HUES6 (cell line): ENCODE data around the gene BCAS3.
"Not testable (repeated sequence)": the region's sequence is repeated elsewhere in the genome, so short reads cannot be mapped to it uniquely, and the experiment has no call there.

Experiments used
- H3K27ac ChIP-seq: 2 replicates; pipeline ENCODE4 v1.7.0; 2013; ENCODE audit warnings: low read depth, mild to moderate bottlenecking, low read length, inconsistent platforms
- H3K27me3 ChIP-seq: 2 replicates; pipeline ENCODE4 v1.6.1; 2013; ENCODE audit warnings: low read length; ENCODE audit not compliant: control insufficient read depth, insufficient read depth
- H3K36me3 ChIP-seq: 2 replicates; pipeline ENCODE4 v1.6.1; 2013; ENCODE audit warnings: low read length; ENCODE audit not compliant: control insufficient read depth, insufficient read depth
- H3K4me1 ChIP-seq: 2 replicates; pipeline ENCODE4 v1.6.1; 2013; ENCODE audit warnings: low read length; ENCODE audit not compliant: control insufficient read depth, insufficient read depth
- H3K4me3 ChIP-seq: 2 replicates; pipeline ENCODE4 v1.5.1; 2013; ENCODE audit warnings: low read depth, low read length
- H3K9ac ChIP-seq: one replicate; pipeline ENCODE4 v1.6.1; 2013; ENCODE audit warnings: mild to moderate bottlenecking, low read length
- H3K9me3 ChIP-seq: 2 replicates; pipeline ENCODE4 v1.6.1; 2013; ENCODE audit warnings: low read depth, low read length; ENCODE audit not compliant: control insufficient read depth, insufficient read depth

Gene BCAS3

DNA sequence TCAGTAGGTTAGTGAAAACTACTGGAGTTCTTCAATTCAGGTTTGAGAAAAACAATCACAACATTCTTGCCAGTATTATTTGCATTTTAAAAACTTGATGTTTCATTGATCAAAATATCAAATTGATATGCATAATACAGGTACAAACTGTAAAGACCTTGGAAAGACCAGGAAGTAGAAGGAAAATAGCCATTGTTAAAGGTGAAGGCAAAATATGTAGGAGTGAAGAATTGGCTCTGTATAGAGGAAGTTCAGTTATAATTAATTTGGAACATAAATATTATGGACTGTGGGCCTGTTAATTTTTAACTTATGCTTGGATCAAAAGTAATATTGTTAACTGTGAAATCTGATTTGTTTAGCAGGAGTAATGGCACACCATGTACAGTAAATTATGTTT lies 112.6 kb downstream of the BCAS3 start:
- H3K4me1 ChIP-seq, result no peaks in the 10 kb centered on the region
- H3K9me3 ChIP-seq, result no peaks in the 10 kb centered on the region
- H3K4me3 ChIP-seq, result no peak overlapping the region
- H3K27me3 ChIP-seq, result no peaks in the 10 kb centered on the region
- no peak overlapping the region for H3K9ac ChIP-seq
- H3K27ac ChIP-seq, result no peak overlapping the region
- H3K36me3 ChIP-seq, result no peaks in the 10 kb centered on the region

GRCh38 chr17:60792250-60792898 lies 114.7 kb downstream of the BCAS3 start:
- Histone ChIP-seq H3K27ac (no peak overlapping the region), H3K27me3 (no peaks in the 10 kb centered on the region), H3K9ac (no peak overlapping the region), H3K9me3 (no peaks in the 10 kb centered on the region), H3K36me3 (no peaks in the 10 kb centered on the region), H3K4me1 (no peaks in the 10 kb centered on the region), H3K4me3 (no peak overlapping the region)

- H3K4me1 ChIP-seq, result no peaks in the 10 kb centered on the region
- no peaks in the 10 kb centered on the region for H3K36me3 ChIP-seq
- no peaks in the 10 kb centered on the region for H3K9me3 ChIP-seq
- no peaks in the 10 kb centered on the region for H3K27me3 ChIP-seq
- H3K27ac ChIP-seq, result no peak overlapping the region
- H3K4me3 ChIP-seq, result no peak overlapping the region
- H3K9ac ChIP-seq, result no peak overlapping the region
These were observed 120.9 kb downstream of the BCAS3 start for GRCh38 chr17:60798576-60798975.

DNA sequence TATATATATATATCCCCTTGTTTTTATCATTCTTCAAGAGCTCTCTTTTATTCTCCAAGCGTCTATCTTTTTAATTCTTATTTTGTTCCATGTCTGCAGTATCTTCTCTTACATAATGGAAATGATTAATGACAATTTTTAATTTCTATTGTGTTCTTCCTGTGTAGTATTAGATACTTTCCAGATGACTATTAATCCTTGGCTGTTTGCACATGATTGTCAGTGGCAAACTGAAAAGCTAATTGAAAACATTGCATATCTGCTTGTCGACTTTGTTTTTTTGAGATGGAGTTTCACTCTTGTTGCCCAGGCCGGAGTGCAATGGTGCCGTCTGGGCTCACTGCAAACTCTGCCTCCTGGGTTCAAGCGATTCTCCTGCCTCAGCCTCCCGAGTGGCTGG lies 124.7 kb downstream of the BCAS3 start:
- no peak overlapping the region for H3K27ac ChIP-seq
- H3K27me3 ChIP-seq, result no peaks in the 10 kb centered on the region
- no peaks in the 10 kb centered on the region for H3K36me3 ChIP-seq
- no peak overlapping the region for H3K9ac ChIP-seq
- no peaks in the 10 kb centered on the region for H3K4me1 ChIP-seq
- H3K4me3 ChIP-seq, result no peak overlapping the region
- no peaks in the 10 kb centered on the region for H3K9me3 ChIP-seq

DNA sequence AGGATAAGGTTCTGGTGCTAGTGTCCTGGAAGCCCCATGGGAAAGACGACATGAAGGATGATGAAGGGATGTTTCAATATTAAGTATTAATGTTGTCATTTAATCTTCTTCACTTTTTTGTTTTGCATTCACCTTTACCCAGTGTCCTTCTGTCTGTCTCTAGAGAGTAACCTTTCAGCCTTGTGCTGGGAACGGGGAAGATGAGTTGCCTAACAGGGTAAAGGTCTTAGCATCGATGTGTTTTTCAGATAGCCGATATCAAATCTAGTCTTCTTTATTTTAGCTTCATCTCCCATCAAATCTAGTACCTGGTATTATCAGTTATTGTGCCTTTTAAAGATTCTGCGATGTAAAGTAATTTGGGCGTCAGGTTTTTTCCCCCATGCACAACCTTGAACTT lies 125.4 kb downstream of the BCAS3 start:
- Histone ChIP-seq H3K4me3 (no peak overlapping the region), H3K36me3 (no peaks in the 10 kb centered on the region), H3K9me3 (no peaks in the 10 kb centered on the region), H3K27me3 (no peaks in the 10 kb centered on the region), H3K27ac (no peak overlapping the region), H3K4me1 (no peaks in the 10 kb centered on the region), H3K9ac (no peak overlapping the region)

GRCh38 chr17:60804831-60805230 lies 127.2 kb downstream of the BCAS3 start:
- Histone ChIP-seq H3K27ac (no peak overlapping the region), H3K4me1 (no peaks in the 10 kb centered on the region)

GRCh38 chr17:60809421-60809820 lies 131.8 kb downstream of the BCAS3 start:
- H3K27me3 ChIP-seq, result no peaks in the 10 kb centered on the region
- no peak overlapping the region for H3K9ac ChIP-seq
- no peaks in the 10 kb centered on the region; the same call in 1 of the 2 replicates for H3K9me3 ChIP-seq
- no peaks in the 10 kb centered on the region for H3K36me3 ChIP-seq
- H3K27ac ChIP-seq, result no peak overlapping the region
- H3K4me1 ChIP-seq, result no peaks in the 10 kb centered on the region
- no peak overlapping the region for H3K4me3 ChIP-seq

More at GRCh38 chr17:60804831-60805230, 127.2 kb downstream of the BCAS3 start:
- no peaks in the 10 kb centered on the region for H3K27me3 ChIP-seq
- H3K9me3 ChIP-seq, result no peaks in the 10 kb centered on the region
- no peak overlapping the region for H3K4me3 ChIP-seq
- no peaks in the 10 kb centered on the region for H3K36me3 ChIP-seq
- H3K9ac ChIP-seq, result no peak overlapping the region

DNA sequence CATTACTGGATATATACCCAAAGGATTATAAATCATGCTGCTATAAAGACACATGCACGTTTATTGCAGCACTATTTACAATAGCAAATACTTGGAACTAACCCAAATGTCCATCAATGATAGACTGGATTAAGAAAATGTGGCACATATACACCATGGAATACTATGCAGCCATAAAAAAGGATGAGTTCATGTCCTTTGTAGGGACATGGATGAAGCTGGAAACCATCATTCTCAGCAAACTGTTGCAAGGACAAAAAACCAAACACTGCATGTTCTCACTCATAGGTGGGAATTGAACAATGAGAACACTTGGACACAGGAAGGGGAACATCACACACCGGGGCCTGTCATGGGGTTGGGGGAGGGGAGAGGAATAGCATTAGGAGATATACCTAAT lies 137.3 kb downstream of the BCAS3 start:
- H3K27ac ChIP-seq, H3K9me3 ChIP-seq, H3K36me3 ChIP-seq, H3K4me3 ChIP-seq, H3K27me3 ChIP-seq, H3K4me1 ChIP-seq, H3K9ac ChIP-seq: not testable (repeated sequence)

DNA sequence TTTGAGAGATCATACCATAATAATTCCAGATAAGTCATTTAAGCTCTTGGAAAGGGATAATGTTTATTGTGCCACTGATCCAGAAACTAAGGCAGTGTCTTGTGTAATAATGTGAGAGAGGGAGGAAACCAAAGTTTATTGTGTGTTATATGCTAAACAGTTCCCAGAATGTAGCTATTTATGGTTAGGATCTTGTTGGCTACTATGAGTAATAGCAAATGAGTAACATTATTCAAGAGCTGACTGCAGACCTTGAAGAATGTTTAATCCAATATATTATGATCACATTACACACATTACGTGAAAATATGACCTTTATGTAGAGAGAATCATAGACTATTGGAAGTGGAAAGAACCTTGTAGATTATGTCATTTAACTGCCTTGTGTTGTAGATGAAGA lies 139.5 kb downstream of the BCAS3 start:
- Histone ChIP-seq H3K36me3 (no peaks in the 10 kb centered on the region), H3K27ac (no peak overlapping the region), H3K9me3 (no peaks in the 10 kb centered on the region), H3K27me3 (no peaks in the 10 kb centered on the region), H3K4me3 (no peak overlapping the region), H3K9ac (no peak overlapping the region), H3K4me1 (peaks cover 5% of the 10 kb centered on the region; the same call in 1 of the 2 replicates)

GRCh38 chr17:60819447-60820130 lies 141.9 kb downstream of the BCAS3 start:
- no peak overlapping the region for H3K4me3 ChIP-seq
- no peaks in the 10 kb centered on the region for H3K9me3 ChIP-seq
- H3K36me3 ChIP-seq, result no peaks in the 10 kb centered on the region
- H3K27ac ChIP-seq, result no peak overlapping the region
- H3K9ac ChIP-seq, result no peak overlapping the region
- H3K27me3 ChIP-seq, result no peaks in the 10 kb centered on the region
- peaks cover 5% of the 10 kb centered on the region; the same call in 1 of the 2 replicates for H3K4me1 ChIP-seq

GRCh38 chr17:60823515-60823914 lies 145.9 kb downstream of the BCAS3 start:
- peaks cover 5% of the 10 kb centered on the region; the same call in 1 of the 2 replicates for H3K4me1 ChIP-seq

More at GRCh38 chr17:60823515-60823914, 145.9 kb downstream of the BCAS3 start:
- Histone ChIP-seq H3K4me3 (no peak overlapping the region), H3K9me3 (no peaks in the 10 kb centered on the region), H3K36me3 (no peaks in the 10 kb centered on the region), H3K27me3 (no peaks in the 10 kb centered on the region), H3K27ac (no peak overlapping the region), H3K9ac (no peak overlapping the region)
